GM12878 (cell line): ENCODE data around the gene IZUMO1R. TPM values are rescaled to one million over a fixed set of nuclear protein-coding genes. Genes with fewer than 3 reads are reported as not detected.

Experiments used
- RAD21 ChIP-seq: IDR thresholded peaks from 2 replicates; pipeline ENCODE4 v1.6.1; 2011; ENCODE audit warnings: mild to moderate bottlenecking, low read depth, low read length, moderate library complexity; ENCODE audit not compliant: insufficient read depth
- polyA plus RNA-seq, 11 experiments: library from polyadenylated mRNA; depleted of rRNA in 4 of 11; unstranded in 6 of 11; stranded (reverse) in 5 of 11; fragments of >200 nt; fragmentation: Nextera tagmentation in 4 of 11; fragmentation: Illumina TruSeq in 1 of 11; extraction: Ambion mirVana in 4 of 11; extraction: Trizol in 1 of 11; gene quantifications; 1 replicate in 1 of 11; 2 replicates in 10 of 11; pipeline versions ENCODE4 v1.2.1 to v1.2.3, GENCODE V29; 2011 to 2016; ENCODE audit warnings: inconsistent platforms in 2 of 11, missing spikeins in 2 of 11, low read depth in 1 of 11
- total RNA-seq, 4 experiments: library from RNA; depleted of rRNA in 3 of 4; stranded (reverse); fragments of >200 nt in 3 of 4; fragmentation: Illumina TruSeq in 1 of 4; extraction: Trizol in 1 of 4; gene quantifications; 2 replicates each; pipeline versions ENCODE4 v1.2.1 to v1.2.3, GENCODE V29; 2013 to 2021
- TF ChIP-seq, protein P1 (sequence below): fragments of 450-650 bp; IDR thresholded peaks from 2 replicates; pipeline ENCODE4 v1.6.1; 2016; ENCODE audit warnings: mild to moderate bottlenecking, moderate library complexity, borderline replicate concordance
- TF ChIP-seq, protein P2 (sequence below): IDR thresholded peaks from 2 replicates; pipeline ENCODE4 v1.6.1; 2012; ENCODE audit warnings: improper control_type of control experiment, low read depth, low read length; ENCODE audit not compliant: insufficient replicate concordance

Gene IZUMO1R
- total and polyA plus RNA-seq, 10 of the 15 experiments (the other 5 are each of a cell fraction or from before 2014, with no cell fraction given) = not detected

DNA sequence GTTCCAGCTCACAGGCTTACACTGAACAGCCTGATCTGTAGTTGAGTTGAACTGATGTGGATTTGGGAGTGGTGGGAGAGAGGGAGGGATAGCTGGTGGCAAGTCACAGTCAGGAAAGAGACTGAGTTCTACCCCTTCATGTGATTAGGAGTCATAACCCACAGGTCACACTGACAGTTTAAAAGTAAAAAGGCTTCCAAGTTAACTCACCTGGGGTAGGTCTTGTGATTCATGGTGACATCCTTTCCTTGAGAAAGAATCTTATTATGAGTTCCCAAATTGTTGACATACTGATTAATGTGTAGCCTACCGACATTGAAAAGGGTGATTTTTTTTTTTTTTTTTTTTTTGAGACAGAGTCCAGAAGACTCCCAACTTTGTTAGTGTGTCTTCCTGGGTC lies 5.4 kb downstream of the IZUMO1R start (continued):
- TF ChIP-seq, protein P1, sequence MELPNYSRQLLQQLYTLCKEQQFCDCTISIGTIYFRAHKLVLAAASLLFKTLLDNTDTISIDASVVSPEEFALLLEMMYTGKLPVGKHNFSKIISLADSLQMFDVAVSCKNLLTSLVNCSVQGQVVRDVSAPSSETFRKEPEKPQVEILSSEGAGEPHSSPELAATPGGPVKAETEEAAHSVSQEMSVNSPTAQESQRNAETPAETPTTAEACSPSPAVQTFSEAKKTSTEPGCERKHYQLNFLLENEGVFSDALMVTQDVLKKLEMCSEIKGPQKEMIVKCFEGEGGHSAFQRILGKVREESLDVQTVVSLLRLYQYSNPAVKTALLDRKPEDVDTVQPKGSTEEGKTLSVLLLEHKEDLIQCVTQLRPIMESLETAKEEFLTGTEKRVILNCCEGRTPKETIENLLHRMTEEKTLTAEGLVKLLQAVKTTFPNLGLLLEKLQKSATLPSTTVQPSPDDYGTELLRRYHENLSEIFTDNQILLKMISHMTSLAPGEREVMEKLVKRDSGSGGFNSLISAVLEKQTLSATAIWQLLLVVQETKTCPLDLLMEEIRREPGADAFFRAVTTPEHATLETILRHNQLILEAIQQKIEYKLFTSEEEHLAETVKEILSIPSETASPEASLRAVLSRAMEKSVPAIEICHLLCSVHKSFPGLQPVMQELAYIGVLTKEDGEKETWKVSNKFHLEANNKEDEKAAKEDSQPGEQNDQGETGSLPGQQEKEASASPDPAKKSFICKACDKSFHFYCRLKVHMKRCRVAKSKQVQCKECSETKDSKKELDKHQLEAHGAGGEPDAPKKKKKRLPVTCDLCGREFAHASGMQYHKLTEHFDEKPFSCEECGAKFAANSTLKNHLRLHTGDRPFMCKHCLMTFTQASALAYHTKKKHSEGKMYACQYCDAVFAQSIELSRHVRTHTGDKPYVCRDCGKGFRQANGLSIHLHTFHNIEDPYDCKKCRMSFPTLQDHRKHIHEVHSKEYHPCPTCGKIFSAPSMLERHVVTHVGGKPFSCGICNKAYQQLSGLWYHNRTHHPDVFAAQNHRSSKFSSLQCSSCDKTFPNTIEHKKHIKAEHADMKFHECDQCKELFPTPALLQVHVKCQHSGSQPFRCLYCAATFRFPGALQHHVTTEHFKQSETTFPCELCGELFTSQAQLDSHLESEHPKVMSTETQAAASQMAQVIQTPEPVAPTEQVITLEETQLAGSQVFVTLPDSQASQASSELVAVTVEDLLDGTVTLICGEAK = no peak
- TF ChIP-seq, protein P2, sequence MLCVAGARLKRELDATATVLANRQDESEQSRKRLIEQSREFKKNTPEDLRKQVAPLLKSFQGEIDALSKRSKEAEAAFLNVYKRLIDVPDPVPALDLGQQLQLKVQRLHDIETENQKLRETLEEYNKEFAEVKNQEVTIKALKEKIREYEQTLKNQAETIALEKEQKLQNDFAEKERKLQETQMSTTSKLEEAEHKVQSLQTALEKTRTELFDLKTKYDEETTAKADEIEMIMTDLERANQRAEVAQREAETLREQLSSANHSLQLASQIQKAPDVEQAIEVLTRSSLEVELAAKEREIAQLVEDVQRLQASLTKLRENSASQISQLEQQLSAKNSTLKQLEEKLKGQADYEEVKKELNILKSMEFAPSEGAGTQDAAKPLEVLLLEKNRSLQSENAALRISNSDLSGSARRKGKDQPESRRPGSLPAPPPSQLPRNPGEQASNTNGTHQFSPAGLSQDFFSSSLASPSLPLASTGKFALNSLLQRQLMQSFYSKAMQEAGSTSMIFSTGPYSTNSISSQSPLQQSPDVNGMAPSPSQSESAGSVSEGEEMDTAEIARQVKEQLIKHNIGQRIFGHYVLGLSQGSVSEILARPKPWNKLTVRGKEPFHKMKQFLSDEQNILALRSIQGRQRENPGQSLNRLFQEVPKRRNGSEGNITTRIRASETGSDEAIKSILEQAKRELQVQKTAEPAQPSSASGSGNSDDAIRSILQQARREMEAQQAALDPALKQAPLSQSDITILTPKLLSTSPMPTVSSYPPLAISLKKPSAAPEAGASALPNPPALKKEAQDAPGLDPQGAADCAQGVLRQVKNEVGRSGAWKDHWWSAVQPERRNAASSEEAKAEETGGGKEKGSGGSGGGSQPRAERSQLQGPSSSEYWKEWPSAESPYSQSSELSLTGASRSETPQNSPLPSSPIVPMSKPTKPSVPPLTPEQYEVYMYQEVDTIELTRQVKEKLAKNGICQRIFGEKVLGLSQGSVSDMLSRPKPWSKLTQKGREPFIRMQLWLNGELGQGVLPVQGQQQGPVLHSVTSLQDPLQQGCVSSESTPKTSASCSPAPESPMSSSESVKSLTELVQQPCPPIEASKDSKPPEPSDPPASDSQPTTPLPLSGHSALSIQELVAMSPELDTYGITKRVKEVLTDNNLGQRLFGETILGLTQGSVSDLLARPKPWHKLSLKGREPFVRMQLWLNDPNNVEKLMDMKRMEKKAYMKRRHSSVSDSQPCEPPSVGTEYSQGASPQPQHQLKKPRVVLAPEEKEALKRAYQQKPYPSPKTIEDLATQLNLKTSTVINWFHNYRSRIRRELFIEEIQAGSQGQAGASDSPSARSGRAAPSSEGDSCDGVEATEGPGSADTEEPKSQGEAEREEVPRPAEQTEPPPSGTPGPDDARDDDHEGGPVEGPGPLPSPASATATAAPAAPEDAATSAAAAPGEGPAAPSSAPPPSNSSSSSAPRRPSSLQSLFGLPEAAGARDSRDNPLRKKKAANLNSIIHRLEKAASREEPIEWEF = no peak
- no peak for TF ChIP-seq RAD21
